ENCODE measurements around the gene DNAH8.
"Not testable (repeated sequence)": the region's sequence is repeated elsewhere in the genome, so short reads cannot be mapped to it uniquely, and the experiment has no call there.

Gene DNAH8

DNA sequence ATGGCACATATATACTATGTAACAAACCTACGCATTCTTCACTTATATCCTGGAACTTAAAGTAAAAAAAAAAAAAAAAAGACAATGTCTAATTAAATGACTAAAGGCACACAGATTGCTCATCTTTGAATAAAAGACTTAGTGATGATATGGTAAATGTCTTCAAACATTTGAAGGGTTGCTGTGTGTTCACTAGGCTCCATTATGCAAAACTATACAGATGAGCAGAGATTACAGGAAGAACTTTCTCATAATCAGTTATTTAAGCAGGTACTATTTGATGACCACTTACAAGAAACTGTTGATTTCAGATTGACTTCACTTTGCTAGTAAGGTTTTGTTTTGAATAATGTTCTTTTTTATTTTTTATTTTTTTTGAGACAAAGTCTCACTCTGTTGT is 34.4 kb downstream of the DNAH8 start:
- DNase-seq (ENCODE audit: low read depth) = no peak

DNA sequence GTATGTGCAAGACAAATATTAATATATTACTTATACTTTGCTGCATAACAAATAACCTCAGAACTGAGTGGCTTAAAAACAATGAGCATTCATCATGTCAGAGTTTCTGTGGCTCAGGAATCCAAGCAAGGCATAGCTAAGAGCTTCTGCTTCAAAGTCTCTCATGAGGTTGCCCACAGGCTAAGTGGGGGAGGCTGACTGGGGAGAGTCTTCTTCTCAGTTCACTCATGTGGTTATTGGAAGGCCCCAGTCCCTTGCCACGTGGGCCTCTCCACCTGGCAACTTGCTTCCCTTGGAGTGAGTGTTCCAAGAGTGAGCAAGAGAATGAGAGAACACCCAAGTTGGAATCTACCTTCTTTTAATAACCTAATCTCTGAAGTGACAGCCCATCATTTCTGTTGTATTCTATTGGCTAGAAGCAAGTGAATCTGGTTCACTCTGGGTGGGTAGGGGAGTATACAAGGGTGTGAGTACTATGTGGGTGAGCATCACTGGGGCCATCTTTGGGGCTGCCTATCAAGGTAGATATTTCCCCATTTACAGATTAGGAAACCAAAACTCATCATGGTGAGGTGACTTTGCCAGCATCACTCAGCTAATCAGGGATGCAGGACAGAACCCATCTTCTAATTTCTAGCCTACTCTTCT is 36.0 kb downstream of the DNAH8 start:
- peak; percentile 3 for DNase-seq (ENCODE audit: low read depth)

DNA sequence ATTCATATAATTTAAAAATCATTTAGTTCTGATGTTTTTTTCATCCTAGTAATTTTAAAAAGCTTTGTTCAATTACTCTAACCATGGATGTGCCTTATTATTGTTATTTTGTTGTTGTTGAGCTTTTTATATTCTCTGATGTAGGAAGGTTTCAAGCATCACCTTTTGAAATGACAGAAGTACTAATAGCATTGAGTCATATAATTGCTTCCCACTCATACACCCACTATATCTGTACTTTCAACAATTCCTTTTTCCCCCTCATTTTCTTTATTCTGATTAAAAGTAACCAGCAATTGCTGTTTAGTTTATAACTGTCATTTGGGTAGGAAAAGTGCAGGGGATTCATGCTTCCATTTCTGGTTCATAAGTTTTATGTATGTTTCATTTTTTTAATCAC is 38.6 kb downstream of the DNAH8 start:
- no peak for DNase-seq (ENCODE audit: low read depth)

DNA sequence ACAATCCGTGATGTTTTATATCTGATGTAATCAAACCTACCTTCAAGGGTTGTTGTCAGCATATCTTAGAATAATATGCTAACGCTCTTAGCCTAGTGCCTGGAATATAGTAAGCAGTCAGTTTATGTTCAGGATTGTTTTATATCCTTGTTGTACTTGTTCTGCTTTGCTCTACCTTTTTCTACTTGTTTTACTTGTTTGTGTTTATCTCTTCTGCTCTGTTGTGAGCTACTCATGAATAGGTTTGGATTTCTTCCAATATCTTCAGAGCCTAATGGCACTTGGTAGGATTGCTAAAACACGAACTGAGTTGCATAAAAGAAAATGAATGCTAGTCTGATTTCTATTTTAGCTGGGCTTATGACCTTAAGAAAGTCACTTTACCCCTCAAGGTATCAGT is 40.1 kb downstream of the DNAH8 start:
- DNase-seq (ENCODE audit: low read depth) = no peak

DNA sequence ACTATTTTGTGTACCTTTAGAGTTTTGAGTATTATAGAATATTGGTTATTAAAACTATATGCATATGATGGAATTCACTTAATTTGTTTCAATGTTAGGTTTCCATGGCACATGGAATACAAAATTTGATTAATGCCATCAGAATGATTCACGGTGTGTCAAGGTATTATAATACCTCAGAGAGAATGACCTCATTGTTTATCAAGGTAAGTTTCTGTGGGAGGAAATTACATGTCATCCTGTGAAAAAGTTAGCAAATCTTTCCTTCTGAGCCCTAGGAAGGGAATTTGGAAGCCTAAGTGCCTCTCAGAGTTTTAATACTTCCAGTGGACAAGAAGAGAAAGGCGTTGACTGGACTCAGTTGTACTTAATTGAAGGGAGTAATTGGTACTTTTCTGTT is 40.8 kb downstream of the DNAH8 start:
- DNase-seq (ENCODE audit: low read depth) = no peak

DNA sequence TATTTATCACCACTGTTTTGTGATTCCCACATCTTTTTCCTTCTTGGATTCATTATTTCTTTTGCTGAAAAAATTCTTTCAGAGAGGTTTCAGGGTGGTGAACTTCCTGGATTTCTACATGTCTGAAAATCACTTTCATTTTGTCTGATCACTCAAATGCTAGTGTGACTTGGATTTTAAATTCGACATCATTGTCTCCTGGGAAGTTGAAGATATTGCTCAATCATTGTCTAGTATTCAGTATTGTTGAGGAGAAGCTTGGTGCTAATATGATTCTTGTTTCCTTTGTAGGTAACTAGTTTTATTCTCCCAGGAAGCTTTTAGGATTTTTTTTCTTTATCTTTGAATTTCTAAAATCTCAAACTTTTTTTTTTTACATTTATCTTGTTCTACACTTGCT is 45.0 kb downstream of the DNAH8 start:
- DNase-seq (ENCODE audit: low read depth) = no peak

DNA sequence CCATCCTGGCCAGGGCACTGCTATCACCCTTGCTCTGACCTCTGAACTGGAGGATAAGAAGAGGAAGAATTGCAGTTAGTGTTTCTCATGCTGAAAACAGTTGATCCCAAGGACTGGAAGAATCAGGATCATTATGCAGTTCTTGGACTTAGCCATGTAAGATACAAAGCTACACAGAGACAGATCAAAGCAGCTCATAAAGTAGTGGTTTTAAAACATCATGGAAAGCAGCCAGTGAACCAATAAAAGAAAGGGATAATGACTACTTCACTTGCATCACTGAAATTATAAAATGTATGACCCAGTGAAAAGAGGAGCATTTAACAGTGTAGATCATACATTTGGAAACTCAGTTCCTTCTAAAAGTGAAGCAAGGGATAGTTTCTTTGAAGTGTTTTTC is 47.7 kb downstream of the DNAH8 start:
- DNase-seq (ENCODE audit: low read depth) = no peak

DNA sequence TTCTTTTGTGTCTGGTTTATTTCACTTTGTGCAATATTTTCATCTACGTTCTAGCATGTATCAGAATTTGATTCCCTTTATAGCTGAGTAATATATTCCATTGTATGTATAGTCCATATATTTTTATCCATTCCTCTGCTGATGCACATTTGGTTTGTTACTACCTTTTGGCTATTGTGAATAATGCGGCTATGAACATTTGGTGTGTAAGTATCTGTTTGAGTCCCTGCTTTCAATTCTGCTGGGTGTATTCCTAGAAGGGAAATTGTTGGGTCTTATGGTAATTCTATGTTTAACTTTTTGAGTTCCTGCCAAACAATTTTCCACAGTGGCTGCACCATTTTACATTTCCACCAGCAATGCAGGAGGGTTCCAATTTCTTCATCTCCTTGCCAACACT is 52.4 kb downstream of the DNAH8 start:
- no peak for DNase-seq (ENCODE audit: low read depth)

DNA sequence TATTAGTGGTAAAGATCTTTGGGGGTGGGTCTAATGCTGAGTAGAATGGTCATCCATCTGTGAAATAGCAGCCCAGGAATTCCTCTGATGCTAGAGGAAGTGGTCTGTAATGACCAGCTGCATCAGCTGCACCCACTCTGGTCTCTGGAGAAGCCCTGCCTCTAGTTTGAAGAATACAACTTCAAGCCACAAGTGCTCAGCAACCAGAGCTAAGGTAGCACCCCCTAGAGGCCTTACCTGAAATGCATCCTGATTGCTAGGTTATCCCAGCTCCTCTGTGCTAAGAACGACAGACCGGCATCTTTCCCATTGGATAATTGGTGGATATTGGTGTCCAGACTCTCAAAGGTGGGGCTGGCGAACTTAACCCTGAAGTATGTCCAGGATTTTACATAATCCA is 58.2 kb downstream of the DNAH8 start:
- no peak for DNase-seq (ENCODE audit: low read depth)

DNA sequence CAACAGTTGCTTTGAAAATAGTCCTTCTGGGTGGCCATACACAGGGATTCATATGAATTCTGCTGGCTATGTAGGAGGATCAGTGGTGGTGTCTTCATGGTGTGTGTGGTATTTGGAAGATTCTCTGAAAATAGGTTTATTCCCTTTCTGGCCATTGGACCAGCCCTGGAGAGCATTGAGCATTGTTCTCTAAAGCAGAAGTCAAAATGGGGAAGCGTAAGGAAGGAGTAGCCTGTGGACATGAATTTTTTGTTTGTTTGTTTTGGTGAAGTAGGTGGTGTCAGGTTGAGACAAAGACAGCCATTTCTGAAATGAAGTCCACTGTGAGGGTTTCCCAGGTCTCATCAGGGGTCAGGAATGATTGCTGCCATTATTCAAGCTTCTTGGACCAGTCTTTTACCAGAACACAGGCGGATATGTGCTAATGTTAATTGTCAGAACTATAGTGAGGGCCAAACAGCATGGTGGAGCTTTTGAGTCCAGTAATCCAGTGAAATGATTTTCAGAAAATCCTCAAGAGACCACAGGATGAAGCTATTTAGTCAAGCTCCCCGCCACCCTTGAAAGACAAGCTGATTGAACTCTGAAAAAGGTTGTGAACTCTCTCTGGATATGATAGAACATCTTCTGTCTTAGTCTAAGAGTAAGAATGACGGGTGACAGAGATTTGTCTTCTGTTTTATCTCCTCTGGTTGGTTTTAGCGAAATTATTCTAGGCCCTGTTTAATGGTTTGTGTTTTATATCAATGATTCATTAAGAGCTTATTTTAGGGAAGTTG is 60.0 kb downstream of the DNAH8 start:
- DNase-seq (ENCODE audit: low read depth) = no peak

DNA sequence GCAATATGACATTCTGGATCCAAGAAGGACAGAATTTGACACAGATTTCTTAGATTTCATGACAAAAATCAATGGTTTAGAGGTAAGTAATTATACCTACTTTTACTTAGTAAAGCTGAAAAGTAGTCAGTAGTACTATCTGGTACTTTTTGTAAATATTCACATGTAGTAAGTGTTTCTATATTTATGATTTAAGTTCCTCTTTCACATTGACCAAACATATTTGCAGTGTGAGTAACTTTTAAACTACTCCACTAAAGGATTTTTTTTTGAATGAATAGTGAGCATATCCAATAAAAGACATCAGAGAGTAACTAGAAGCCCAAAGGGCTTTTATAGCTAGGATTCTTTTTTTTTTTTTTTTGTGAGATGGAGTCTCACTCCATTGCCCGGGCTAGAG is 60.8 kb downstream of the DNAH8 start:
- DNase-seq (ENCODE audit: low read depth) = no peak

DNA sequence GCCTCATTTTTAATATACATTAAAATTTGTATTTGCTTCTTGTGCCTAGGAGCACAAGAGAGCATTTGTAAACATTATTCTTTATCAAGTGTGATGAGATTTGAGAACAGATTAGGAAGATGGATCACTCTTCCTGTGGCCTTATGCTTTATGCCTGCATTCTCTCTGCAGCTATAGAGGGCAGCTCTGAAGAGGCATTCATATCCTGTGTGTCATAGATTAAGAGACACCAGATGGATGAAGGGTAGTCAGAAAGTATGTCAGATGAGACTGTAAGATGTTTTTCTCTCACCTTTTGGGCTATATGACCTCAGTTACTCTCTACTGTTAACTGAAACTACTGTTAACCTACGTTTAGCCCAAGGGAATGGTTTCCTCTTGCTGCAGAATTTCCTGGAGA is 61.4 kb downstream of the DNAH8 start:
- no peak for DNase-seq (ENCODE audit: low read depth)

DNA sequence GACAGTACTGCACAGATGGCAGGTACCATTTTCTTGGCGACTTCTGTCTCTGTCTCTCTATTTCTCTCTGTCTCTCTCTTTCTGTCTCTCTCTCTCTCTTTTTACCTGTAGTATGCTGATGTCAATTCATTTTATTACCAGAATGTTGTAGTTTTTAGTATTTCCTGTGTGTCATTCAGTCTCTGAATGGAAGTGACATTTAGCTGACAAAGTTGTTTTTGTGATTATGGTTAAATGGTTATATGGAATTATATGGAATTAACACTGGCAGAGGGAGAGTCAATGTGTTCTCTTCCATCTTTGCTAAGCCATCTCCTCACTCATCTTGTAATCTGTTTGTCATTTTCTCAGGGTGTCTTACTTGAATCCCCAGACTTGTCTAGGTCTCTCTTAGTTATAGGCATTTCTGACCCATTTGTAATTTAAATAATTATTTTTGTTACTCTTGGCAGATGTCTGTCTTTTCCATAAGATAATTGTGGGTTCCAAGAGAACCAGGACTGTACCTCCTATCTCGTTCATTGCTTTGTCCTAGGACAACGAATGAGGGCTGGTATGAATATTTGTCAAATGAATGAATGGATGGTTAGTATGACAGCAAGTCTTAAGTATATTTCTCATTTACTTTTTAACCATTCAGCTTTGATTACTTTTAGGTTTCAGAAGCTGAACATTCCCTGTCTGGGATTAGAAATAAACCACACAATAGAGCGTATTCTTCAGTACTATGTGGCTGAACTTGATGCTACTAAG is 64.4 kb downstream of the DNAH8 start:
- DNase-seq (ENCODE audit: low read depth) = no peak

DNA sequence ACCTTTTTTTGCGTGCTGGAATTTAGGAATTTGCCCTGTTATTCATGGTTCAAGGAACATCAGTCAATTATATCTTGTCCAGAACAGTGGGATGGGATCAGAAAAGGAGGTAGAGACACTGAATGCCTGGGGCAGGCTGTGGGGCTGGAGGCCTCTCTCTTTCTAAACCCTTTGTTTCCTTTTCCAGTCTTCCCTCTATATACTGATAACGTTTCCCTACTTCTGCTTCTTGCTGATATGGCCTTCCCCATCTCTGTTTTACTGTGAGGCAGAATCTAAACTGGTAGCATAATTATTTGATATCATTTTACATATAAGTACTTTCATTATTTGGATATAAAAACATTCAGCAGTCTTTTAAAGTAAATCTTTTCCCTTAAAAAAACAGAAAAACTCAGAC is 67.5 kb downstream of the DNAH8 start:
- no peak for DNase-seq (ENCODE audit: low read depth)

DNA sequence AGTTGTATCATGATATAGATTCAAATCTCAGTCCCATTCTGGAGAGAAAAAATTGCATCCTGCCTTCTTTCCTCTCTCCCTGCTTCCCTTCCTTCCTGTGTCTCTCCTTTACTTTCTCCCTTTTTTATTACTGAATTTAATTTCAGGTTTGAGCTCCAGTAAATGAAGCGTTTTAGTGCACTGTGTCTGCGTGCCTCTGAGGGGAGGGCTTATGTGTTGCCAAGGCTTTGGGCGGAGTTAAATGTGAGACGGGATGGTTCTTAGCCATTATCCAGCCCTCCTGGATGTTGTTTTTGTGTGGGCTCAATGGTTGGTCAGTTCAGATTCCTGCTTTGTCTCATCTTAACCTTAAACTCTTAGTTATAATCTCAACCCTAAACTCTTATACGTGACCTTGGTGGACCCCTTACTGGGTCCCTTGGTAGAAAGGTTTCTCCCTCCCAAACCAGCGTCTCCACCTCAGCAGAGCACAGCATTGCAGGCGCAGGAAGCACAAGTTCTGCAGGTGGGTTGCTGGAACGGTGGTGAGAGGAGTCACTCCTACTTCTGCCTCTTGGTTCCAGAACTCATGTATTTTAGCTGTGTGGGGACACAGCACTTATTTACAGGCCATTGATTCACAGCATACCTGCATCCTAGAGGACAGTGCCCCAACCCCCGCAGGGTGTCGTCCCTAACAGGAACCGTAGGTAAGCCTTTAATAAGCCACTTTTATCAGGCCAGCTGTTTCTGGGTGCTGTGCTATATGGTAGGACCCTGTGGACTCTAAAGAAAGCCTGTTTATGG is 68.5 kb downstream of the DNAH8 start:
- no peak for DNase-seq (ENCODE audit: low read depth)

DNA sequence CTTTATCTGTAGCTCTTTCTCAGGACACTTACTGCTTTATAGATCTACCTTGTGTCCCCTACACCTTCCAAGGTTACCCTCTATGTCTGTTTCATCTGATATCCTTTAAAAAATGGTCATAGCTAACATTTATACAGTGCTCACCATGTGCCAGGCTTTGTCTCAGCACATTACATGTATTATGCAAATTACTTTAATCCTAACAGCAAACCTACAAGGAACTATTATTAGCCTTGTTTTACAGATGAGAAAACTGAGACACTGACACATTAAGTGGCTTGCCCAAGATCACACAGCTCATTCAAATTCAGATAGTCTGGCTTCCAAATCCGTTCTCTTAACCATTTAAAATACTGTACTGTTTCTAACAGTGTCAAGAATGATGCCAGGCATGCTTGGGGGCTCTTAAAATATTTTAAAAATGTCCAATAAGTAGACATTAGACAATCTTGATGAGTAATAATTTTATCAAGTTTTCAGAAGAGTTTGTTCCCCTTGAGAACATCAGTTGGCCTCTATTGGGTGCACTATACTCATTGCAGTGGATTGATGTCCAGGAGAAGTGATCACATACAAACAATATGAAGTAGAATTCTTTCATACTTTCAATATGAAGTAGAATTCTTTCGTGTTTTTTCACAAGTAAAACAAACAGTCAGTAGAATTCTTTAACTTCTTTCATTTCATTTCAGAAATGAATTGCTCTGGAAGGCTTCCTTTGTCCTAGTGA is 69.6 kb downstream of the DNAH8 start:
- DNase-seq (ENCODE audit: low read depth) = no peak

DNA sequence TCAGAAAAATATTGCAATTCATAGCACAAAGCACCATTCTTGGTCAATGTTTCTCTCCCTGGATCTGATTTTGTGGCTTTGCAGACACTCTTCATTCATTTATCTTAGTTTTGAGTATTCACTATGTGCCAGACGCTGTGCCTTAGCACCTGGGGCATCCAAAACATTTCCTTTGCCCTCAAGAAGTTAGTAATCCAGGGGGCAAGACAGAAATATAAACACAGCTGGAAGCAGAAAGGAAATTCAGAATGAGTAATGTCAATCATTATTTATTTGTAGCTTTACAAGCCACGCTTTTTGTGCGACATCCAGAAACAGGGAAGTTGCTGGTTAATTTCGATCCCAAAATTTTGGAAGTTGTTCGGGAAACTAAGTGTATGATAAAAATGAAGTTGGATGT is 71.4 kb downstream of the DNAH8 start:
- DNase-seq (ENCODE audit: low read depth) = no peak

DNA sequence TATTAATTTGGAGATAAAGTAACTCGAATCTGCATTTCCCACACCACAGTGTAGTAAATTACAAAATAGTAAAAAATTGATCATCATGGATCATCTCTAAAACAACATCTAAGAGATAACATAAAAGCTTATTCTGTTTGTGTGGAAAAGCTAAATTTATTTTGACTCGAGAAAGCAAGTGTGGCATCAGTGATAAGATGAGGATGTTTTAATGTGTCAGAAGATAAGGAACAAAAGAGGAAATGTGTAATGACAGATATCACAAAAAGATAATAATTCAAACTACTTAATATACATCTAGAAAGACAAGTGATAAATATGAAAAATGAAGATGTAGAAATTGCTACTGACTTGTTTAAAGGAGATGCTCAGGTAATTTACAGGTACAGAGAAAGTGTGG is 74.1 kb downstream of the DNAH8 start:
- no peak for DNase-seq (ENCODE audit: low read depth)

DNA sequence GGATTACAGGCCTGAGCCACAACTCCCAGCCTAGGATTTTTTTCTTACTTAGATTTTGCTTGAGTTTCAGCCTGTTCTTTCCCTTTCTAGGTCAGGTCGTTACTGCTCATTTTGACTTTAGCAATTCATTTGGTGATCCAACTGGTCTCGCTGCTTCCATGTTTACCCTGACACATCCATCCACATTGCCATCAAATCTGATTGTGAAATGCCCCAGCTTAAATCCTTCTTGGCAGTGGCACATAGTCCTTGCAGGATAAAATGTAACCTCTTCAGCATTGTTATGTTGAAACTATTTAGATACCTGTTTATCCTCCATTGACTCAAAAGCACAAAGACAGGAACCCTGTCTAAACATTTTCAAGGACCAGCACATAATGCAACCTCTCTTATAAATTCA is 77.2 kb downstream of the DNAH8 start:
- DNase-seq (ENCODE audit: low read depth) = no peak

DNA sequence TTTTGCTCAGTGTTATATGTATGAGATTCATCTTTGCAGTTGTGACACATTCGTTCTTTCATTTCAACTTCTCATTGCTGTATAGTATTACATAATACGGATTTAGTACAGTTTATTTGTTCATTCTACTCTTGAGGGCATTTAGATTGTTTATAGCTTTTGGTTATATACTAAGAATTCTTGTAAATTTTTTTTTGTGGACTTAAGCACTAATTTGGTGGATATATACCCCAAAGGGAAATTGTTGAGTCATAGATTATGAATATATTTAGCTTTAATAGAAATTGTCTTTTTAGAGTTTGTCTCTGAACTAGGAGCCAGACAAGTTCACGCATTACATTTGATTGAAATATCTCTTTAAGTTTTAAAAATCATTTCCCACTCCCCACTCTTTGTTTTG is 79.6 kb downstream of the DNAH8 start:
- no peak for DNase-seq (ENCODE audit: low read depth)

DNA sequence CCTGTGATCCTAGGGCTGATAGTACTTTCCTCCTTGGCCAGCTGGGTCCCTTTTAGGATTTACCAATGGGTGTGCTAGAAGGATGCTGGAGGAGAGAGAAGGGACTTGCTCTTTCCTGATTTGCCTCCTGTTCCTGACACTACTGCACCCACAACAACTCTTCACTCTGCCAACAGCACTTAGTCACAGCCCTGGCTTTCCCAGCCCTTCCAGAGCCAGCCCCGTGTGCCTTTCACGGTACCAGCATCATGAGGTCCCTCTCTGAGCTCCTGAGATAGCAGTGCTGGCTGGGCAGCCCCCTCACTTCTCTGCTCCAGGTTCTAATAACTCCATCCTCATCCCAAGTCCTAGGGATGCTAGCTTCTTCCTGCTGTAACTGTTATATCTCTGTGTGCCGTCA is 80.9 kb downstream of the DNAH8 start:
- no peak for DNase-seq (ENCODE audit: low read depth)

DNA sequence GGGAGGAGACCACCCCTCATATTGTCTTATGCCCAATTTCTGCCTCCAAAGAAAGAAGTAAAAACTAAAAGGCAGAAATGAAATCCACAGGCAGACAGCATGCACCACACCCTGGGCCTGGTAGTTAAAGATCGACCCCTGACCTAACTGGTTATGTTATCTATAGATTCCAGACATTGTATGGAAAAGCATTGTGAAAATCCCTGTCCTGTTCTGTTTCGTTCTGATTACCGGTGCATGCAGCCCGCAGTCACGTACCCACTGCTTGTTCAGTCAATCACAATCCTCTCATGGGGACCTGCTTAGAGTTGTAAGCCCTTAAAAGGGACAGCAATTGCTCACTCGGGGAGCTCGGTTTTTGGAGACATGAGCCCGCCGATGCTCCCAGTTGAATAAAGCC is 81.3 kb downstream of the DNAH8 start:
- DNase-seq (ENCODE audit: low read depth) = not testable (repeated sequence)
